SK-N-SH treated with all-trans-retinoic acid at 6 μM for 48 hours (cell line): ENCODE data around the gene CCNB3.
"Not testable (repeated sequence)": the region's sequence is repeated elsewhere in the genome, so short reads cannot be mapped to it uniquely, and the experiment has no call there.

Source experiments
- ATAC-seq: fragments of 200-7000 bp; cut with Tn5 transposase; 3 replicates; pipeline ENCODE4 v1.9.1; 2020; ENCODE audit warnings: mild to moderate bottlenecking, moderate library complexity
- ARNTL ChIP-seq: fragments of 450-650 bp; formaldehyde crosslinking; IDR thresholded peaks from 2 replicates; pipeline ENCODE4 v1.5.0; 2020; ENCODE audit warnings: low read depth, mild to moderate bottlenecking, moderate library complexity, borderline replicate concordance
- BACH2 ChIP-seq: fragments of 250-450 bp; sonication (Bioruptor Pico); IDR thresholded peaks from 2 replicates; pipeline ENCODE4 v1.9.0; 2021; ENCODE audit warnings: mild to moderate bottlenecking, borderline replicate concordance
- CSDC2 ChIP-seq: fragments of 250-450 bp; sonication (Bioruptor Pico); IDR thresholded peaks from 2 replicates; pipeline ENCODE4 v1.5.0; 2020; ENCODE audit warnings: mild to moderate bottlenecking, moderate library complexity
- ESRRG ChIP-seq: fragments of 250-450 bp; sonication (Bioruptor Pico); IDR thresholded peaks from 2 replicates; pipeline ENCODE4 v1.6.1; 2021; ENCODE audit warnings: mild to moderate bottlenecking
- GLIS3 ChIP-seq: fragments of 250-450 bp; sonication (Bioruptor Pico); IDR thresholded peaks from 2 replicates; pipeline ENCODE4 v1.5.0; 2020; ENCODE audit warnings: mild to moderate bottlenecking, moderate library complexity
- ISL1 ChIP-seq: fragments of 250-450 bp; sonication (Bioruptor Pico); IDR thresholded peaks from 2 replicates; pipeline ENCODE4 v2.1.2; 2022; ENCODE audit warnings: mild to moderate bottlenecking, moderate library complexity
- OSR1 ChIP-seq: fragments of 250-450 bp; sonication (Bioruptor Pico); IDR thresholded peaks from 2 replicates; pipeline ENCODE4 v1.8.0; 2022; ENCODE audit warnings: moderate library complexity, mild to moderate bottlenecking, inconsistent platforms
- PPARA ChIP-seq: fragments of 250-450 bp; sonication (Bioruptor Pico); IDR thresholded peaks from 2 replicates; pipeline ENCODE4 v1.5.0; 2020; ENCODE audit warnings: mild to moderate bottlenecking, borderline replicate concordance
- RARB ChIP-seq: fragments of 250-450 bp; sonication (Bioruptor Pico); IDR thresholded peaks from 2 replicates; pipeline ENCODE4 v1.8.0; 2021; ENCODE audit warnings: mild to moderate bottlenecking, moderate library complexity
- SNAI2 ChIP-seq: fragments of 250-450 bp; sonication (Bioruptor Pico); IDR thresholded peaks from 2 replicates; pipeline ENCODE4 v1.5.0; 2020; ENCODE audit warnings: mild to moderate bottlenecking, moderate library complexity
- TCF4 ChIP-seq: fragments of 250-450 bp; sonication (Bioruptor Pico); IDR thresholded peaks from 2 replicates; pipeline ENCODE4 v1.8.0; 2021; ENCODE audit warnings: mild to moderate bottlenecking, moderate library complexity, borderline replicate concordance
- TOX ChIP-seq: fragments of 250-450 bp; sonication (Bioruptor Pico); IDR thresholded peaks from 2 replicates; pipeline ENCODE4 v1.8.0; 2021; ENCODE audit warnings: mild to moderate bottlenecking, moderate library complexity, borderline replicate concordance
- ZC3H10 ChIP-seq: fragments of 250-450 bp; sonication (Bioruptor Pico); IDR thresholded peaks from 2 replicates; pipeline ENCODE4 v1.5.1; 2021; ENCODE audit warnings: mild to moderate bottlenecking, moderate library complexity
- ZFP3 ChIP-seq: fragments of 250-450 bp; sonication (Bioruptor Pico); IDR thresholded peaks from 2 replicates; pipeline ENCODE4 v1.5.0; 2020; ENCODE audit warnings: mild to moderate bottlenecking, moderate library complexity
- ZFP30 ChIP-seq: fragments of 450-650 bp; formaldehyde crosslinking; IDR thresholded peaks from 2 replicates; pipeline ENCODE4 v1.5.0; 2022; ENCODE audit warnings: mild to moderate bottlenecking, moderate library complexity
- ZNF565 ChIP-seq: fragments of 450-650 bp; formaldehyde crosslinking; conservative IDR thresholded peaks from 2 replicates; pipeline ENCODE4 v1.5.0; 2020; ENCODE audit warnings: low read depth, mild to moderate bottlenecking, moderate library complexity
- ZNF70 ChIP-seq: fragments of 450-650 bp; formaldehyde crosslinking; IDR thresholded peaks from 2 replicates; pipeline ENCODE4 v1.5.0; 2020; ENCODE audit warnings: mild to moderate bottlenecking, moderate library complexity
- ZNF8 ChIP-seq: fragments of 450-650 bp; formaldehyde crosslinking; IDR thresholded peaks from 2 replicates; pipeline ENCODE4 v1.5.0; 2020; ENCODE audit warnings: mild to moderate bottlenecking, moderate library complexity
- TF ChIP-seq, protein P1 (sequence below): fragments of 250-450 bp; sonication (Bioruptor Pico); IDR thresholded peaks from 2 replicates; pipeline ENCODE4 v1.8.0; 2020; ENCODE audit warnings: mild to moderate bottlenecking, moderate library complexity, borderline replicate concordance
- TF ChIP-seq, protein P2 (sequence below): fragments of 250-450 bp; sonication (Bioruptor Pico); IDR thresholded peaks from 2 replicates; pipeline ENCODE4 v1.5.0; 2020; ENCODE audit warnings: mild to moderate bottlenecking, moderate library complexity
- TF ChIP-seq, protein P3 (sequence below): fragments of 250-450 bp; sonication (Bioruptor Pico); IDR thresholded peaks from 2 replicates; pipeline ENCODE4 v1.8.0; 2021; ENCODE audit warnings: low read depth, mild to moderate bottlenecking, moderate library complexity, borderline replicate concordance
- TF ChIP-seq, protein P4 (sequence below): fragments of 250-450 bp; sonication (Bioruptor Pico); IDR thresholded peaks from 2 replicates; pipeline ENCODE4 v1.5.1; 2021; ENCODE audit warnings: mild to moderate bottlenecking, moderate library complexity

The CCNB3 gene

DNA sequence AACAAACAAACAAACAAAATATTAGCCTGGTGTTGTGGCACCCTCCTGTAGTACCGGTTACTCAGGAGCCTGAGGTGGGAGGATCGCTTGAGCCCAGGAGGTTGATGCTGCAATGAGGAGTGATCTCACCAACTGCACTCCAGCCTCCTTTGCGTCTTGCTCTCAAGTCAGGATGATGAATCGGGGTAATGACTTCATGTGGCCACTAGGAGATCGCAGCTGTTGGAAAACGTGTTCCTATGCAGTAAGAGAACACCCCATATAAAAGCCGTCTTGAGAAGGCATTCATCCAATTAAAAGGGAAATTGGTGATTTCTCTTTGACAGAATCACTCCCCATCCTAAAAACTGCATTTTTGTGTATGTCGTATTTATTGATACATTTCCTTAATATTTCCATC is 6.9 kb downstream of the CCNB3 start:
- ATAC-seq, result peak; percentile 81
- TF ChIP-seq, protein P1, sequence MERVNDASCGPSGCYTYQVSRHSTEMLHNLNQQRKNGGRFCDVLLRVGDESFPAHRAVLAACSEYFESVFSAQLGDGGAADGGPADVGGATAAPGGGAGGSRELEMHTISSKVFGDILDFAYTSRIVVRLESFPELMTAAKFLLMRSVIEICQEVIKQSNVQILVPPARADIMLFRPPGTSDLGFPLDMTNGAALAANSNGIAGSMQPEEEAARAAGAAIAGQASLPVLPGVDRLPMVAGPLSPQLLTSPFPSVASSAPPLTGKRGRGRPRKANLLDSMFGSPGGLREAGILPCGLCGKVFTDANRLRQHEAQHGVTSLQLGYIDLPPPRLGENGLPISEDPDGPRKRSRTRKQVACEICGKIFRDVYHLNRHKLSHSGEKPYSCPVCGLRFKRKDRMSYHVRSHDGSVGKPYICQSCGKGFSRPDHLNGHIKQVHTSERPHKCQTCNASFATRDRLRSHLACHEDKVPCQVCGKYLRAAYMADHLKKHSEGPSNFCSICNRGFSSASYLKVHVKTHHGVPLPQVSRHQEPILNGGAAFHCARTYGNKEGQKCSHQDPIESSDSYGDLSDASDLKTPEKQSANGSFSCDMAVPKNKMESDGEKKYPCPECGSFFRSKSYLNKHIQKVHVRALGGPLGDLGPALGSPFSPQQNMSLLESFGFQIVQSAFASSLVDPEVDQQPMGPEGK (CRISPR knock-in tag), result no peak
- TF ChIP-seq ESRRG (CRISPR knock-in tag) (no peak), SNAI2 (CRISPR knock-in tag) (no peak), ARNTL (CRISPR knock-in tag) (no peak), GLIS3 (CRISPR knock-in tag) (no peak), ZFP30 (no peak), ISL1 (no peak), ZFP3 (CRISPR knock-in tag) (no peak), TOX (CRISPR knock-in tag) (no peak), CSDC2 (CRISPR knock-in tag) (no peak), OSR1 (no peak), ZNF565 (CRISPR knock-in tag) (no peak), PPARA (no peak), ZNF8 (no peak), RARB (CRISPR knock-in tag) (no peak), ZC3H10 (CRISPR knock-in tag) (no peak)
- TF ChIP-seq, protein P2, sequence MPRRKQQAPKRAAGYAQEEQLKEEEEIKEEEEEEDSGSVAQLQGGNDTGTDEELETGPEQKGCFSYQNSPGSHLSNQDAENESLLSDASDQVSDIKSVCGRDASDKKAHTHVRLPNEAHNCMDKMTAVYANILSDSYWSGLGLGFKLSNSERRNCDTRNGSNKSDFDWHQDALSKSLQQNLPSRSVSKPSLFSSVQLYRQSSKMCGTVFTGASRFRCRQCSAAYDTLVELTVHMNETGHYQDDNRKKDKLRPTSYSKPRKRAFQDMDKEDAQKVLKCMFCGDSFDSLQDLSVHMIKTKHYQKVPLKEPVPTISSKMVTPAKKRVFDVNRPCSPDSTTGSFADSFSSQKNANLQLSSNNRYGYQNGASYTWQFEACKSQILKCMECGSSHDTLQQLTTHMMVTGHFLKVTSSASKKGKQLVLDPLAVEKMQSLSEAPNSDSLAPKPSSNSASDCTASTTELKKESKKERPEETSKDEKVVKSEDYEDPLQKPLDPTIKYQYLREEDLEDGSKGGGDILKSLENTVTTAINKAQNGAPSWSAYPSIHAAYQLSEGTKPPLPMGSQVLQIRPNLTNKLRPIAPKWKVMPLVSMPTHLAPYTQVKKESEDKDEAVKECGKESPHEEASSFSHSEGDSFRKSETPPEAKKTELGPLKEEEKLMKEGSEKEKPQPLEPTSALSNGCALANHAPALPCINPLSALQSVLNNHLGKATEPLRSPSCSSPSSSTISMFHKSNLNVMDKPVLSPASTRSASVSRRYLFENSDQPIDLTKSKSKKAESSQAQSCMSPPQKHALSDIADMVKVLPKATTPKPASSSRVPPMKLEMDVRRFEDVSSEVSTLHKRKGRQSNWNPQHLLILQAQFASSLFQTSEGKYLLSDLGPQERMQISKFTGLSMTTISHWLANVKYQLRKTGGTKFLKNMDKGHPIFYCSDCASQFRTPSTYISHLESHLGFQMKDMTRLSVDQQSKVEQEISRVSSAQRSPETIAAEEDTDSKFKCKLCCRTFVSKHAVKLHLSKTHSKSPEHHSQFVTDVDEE (CRISPR knock-in tag), result no peak
- TF ChIP-seq, protein P3, sequence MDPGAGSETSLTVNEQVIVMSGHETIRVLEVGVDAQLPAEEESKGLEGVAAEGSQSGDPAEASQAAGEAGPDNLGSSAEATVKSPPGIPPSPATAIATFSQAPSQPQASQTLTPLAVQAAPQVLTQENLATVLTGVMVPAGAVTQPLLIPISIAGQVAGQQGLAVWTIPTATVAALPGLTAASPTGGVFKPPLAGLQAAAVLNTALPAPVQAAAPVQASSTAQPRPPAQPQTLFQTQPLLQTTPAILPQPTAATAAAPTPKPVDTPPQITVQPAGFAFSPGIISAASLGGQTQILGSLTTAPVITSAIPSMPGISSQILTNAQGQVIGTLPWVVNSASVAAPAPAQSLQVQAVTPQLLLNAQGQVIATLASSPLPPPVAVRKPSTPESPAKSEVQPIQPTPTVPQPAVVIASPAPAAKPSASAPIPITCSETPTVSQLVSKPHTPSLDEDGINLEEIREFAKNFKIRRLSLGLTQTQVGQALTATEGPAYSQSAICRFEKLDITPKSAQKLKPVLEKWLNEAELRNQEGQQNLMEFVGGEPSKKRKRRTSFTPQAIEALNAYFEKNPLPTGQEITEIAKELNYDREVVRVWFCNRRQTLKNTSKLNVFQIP, result no peak
- TF ChIP-seq, all 23 proteins: peak for 0

- ATAC-seq, result no peak
- TF ChIP-seq ISL1 (no peak), ZC3H10 (CRISPR knock-in tag) (no peak), ZFP30 (no peak), TOX (CRISPR knock-in tag) (no peak), RARB (CRISPR knock-in tag) (no peak), ZNF70 (CRISPR knock-in tag) (no peak), ARNTL (CRISPR knock-in tag) (no peak), ZNF565 (CRISPR knock-in tag) (no peak), SNAI2 (CRISPR knock-in tag) (no peak), BACH2 (CRISPR knock-in tag) (no peak), CSDC2 (CRISPR knock-in tag) (no peak)
- TF ChIP-seq, protein P1 (CRISPR knock-in tag), result no peak
- TF ChIP-seq, all 23 proteins: peak for 0
These were observed 76.7 kb downstream of the CCNB3 start for GRCh38 chrX:50281253-50281652.

GRCh38 chrX:50327235-50327634 is 122.7 kb downstream of the CCNB3 start:
- TF ChIP-seq ZNF565 (CRISPR knock-in tag) (no peak), ZFP3 (CRISPR knock-in tag) (no peak), ZNF70 (CRISPR knock-in tag) (no peak), ZC3H10 (CRISPR knock-in tag) (no peak), TCF4 (CRISPR knock-in tag) (no peak), CSDC2 (CRISPR knock-in tag) (no peak), OSR1 (no peak)
- TF ChIP-seq, protein P4, sequence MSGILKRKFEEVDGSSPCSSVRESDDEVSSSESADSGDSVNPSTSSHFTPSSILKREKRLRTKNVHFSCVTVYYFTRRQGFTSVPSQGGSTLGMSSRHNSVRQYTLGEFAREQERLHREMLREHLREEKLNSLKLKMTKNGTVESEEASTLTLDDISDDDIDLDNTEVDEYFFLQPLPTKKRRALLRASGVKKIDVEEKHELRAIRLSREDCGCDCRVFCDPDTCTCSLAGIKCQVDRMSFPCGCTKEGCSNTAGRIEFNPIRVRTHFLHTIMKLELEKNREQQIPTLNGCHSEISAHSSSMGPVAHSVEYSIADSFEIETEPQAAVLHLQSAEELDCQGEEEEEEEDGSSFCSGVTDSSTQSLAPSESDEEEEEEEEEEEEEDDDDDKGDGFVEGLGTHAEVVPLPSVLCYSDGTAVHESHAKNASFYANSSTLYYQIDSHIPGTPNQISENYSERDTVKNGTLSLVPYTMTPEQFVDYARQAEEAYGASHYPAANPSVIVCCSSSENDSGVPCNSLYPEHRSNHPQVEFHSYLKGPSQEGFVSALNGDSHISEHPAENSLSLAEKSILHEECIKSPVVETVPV (CRISPR knock-in tag), result no peak
- TF ChIP-seq, protein P1 (CRISPR knock-in tag), result no peak
- TF ChIP-seq, protein P2 (CRISPR knock-in tag), result no peak
- TF ChIP-seq, all 23 proteins: peak for 0
- ATAC-seq, result no peak

GRCh38 chrX:50332668-50333067 is 128.1 kb downstream of the CCNB3 start:
- ATAC-seq, result not testable (repeated sequence)
